Measurements from ENCODE around the gene ROBO2. TPM values are rescaled to one million over a fixed set of nuclear protein-coding genes. Genes with fewer than 3 reads are reported as not detected.

ROBO2 gene
- total RNA-seq, 1 experiment from 2014 or later: not detected

DNA sequence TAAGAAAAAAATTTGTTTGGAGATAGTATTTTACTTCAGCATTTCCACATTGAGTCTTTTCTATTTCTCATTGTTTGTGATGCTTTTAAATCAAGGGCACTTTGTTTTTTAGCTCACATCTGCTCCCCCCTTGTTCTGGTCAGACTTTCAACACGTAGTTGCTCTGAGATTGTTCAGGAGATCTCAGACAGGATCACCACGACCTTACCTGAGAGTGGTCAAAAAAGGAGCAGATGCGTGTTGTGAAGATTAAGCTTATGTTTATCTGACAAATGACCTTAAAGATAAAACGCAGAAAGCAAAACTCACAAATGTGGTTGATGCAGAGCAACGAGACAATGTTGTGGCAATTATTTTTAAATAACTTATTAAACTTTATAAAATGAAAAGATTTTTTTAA, 298.3 kb downstream of the ROBO2 start:
- Histone ChIP-seq H3K27me3 (ENCODE audit: insufficient read depth, low read length) (no peaks in the 10 kb centered on the region), H3K9me2 (ENCODE audit: insufficient read depth) (no peaks in the 10 kb centered on the region), H3K27ac (ENCODE audit: low read depth, low read length) (no peak overlapping the region), H3K9me3 (ENCODE audit: control insufficient read depth in 1 of 2, insufficient read depth in 1 of 2, low read depth in 1 of 2, low read length in 2 of 2) (peaks cover 4 to 12% of the 10 kb centered on the region in 2 experiments; a peak in 2 of 4 replicates), H3K4me3 (replicated peaks in 1 of 2; ENCODE audit: low read depth in 1 of 2, low read length in 2 of 2) (no peak overlapping the region), H3K4me1 (ENCODE audit: control insufficient read depth in 1 of 2, insufficient read depth in 2 of 2, low read length in 2 of 2) (no peaks in the 10 kb centered on the region), H2AFZ (ENCODE audit: low read depth, low read length, poor library complexity, severe bottlenecking) (no peak overlapping the region), H4K20me1 (ENCODE audit: insufficient read depth) (no peaks in the 10 kb centered on the region), H3K4me2 (ENCODE audit: low read length) (no peak overlapping the region), H3K9ac (ENCODE audit: low read length) (no peak overlapping the region), H3K36me3 (ENCODE audit: control insufficient read depth in 1 of 2, insufficient read depth in 2 of 2, low read length in 2 of 2) (no peaks in the 10 kb centered on the region), H3K79me2 (ENCODE audit: insufficient read depth, low read length) (no peaks in the 10 kb centered on the region)
- ChIA-PET RAD21 (ENCODE audit: low non-redundant PET in 1 of 2, low total read pairs in 2 of 2, uncharacterized antibody in 2 of 2, unreplicated experiment in 2 of 2) (no interaction called here), CTCF (no interaction called here), POLR2A (no interaction called here)
- ATAC-seq: no peak
- BruUV-seq (replicated peaks): no TSS peak
- intact Hi-C loops (cut with micrococcal nuclease): no loop called here
- TF ChIP-seq SP1 (IDR thresholded peaks at IDR 0.05; ENCODE audit: low read depth) (no peak), SIN3A (IDR thresholded peaks at IDR 0.05; ENCODE audit: low read depth) (no peak), ELF1 (IDR thresholded peaks at IDR 0.05; ENCODE audit: borderline replicate concordance, low read depth) (no peak), POLR2AphosphoS5 (IDR thresholded peaks at IDR 0.05; ENCODE audit: low read depth, low read length) (no peak), POLR2A (IDR thresholded peaks at IDR 0.05; ENCODE audit: borderline replicate concordance, extremely low read depth, insufficient read depth, insufficient read length) (no peak), TCF7L2 (IDR thresholded peaks at IDR 0.05; ENCODE audit: borderline replicate concordance, extremely low read depth, insufficient read depth, insufficient read length) (no peak), CBX3 (IDR thresholded peaks at IDR 0.05; ENCODE audit: low read depth) (no peak), EGR1 (IDR thresholded peaks at IDR 0.05; ENCODE audit: low read depth) (no peak), RAD21 (IDR thresholded peaks at IDR 0.05; ENCODE audit: low read depth) (no peak), ZNF274 (IDR thresholded peaks at IDR 0.05; ENCODE audit: low read depth, low read length) (no peak), JUND (IDR thresholded peaks at IDR 0.05) (no peak)
- TF ChIP-seq, protein P1, sequence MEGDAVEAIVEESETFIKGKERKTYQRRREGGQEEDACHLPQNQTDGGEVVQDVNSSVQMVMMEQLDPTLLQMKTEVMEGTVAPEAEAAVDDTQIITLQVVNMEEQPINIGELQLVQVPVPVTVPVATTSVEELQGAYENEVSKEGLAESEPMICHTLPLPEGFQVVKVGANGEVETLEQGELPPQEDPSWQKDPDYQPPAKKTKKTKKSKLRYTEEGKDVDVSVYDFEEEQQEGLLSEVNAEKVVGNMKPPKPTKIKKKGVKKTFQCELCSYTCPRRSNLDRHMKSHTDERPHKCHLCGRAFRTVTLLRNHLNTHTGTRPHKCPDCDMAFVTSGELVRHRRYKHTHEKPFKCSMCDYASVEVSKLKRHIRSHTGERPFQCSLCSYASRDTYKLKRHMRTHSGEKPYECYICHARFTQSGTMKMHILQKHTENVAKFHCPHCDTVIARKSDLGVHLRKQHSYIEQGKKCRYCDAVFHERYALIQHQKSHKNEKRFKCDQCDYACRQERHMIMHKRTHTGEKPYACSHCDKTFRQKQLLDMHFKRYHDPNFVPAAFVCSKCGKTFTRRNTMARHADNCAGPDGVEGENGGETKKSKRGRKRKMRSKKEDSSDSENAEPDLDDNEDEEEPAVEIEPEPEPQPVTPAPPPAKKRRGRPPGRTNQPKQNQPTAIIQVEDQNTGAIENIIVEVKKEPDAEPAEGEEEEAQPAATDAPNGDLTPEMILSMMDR (IDR thresholded peaks at IDR 0.05 in 2 of 3, conservative IDR thresholded peaks at IDR 0.05 in 1 of 3; ENCODE audit: borderline replicate concordance in 1 of 3, insufficient read depth in 1 of 3, low read depth in 2 of 3, low read length in 2 of 3): no peak
- TF ChIP-seq, protein P2, sequence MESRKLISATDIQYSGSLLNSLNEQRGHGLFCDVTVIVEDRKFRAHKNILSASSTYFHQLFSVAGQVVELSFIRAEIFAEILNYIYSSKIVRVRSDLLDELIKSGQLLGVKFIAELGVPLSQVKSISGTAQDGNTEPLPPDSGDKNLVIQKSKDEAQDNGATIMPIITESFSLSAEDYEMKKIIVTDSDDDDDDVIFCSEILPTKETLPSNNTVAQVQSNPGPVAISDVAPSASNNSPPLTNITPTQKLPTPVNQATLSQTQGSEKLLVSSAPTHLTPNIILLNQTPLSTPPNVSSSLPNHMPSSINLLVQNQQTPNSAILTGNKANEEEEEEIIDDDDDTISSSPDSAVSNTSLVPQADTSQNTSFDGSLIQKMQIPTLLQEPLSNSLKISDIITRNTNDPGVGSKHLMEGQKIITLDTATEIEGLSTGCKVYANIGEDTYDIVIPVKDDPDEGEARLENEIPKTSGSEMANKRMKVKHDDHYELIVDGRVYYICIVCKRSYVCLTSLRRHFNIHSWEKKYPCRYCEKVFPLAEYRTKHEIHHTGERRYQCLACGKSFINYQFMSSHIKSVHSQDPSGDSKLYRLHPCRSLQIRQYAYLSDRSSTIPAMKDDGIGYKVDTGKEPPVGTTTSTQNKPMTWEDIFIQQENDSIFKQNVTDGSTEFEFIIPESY (IDR thresholded peaks at IDR 0.05; ENCODE audit: extremely low read depth, insufficient replicate concordance, low read length): no peak
- TF ChIP-seq, protein P3, sequence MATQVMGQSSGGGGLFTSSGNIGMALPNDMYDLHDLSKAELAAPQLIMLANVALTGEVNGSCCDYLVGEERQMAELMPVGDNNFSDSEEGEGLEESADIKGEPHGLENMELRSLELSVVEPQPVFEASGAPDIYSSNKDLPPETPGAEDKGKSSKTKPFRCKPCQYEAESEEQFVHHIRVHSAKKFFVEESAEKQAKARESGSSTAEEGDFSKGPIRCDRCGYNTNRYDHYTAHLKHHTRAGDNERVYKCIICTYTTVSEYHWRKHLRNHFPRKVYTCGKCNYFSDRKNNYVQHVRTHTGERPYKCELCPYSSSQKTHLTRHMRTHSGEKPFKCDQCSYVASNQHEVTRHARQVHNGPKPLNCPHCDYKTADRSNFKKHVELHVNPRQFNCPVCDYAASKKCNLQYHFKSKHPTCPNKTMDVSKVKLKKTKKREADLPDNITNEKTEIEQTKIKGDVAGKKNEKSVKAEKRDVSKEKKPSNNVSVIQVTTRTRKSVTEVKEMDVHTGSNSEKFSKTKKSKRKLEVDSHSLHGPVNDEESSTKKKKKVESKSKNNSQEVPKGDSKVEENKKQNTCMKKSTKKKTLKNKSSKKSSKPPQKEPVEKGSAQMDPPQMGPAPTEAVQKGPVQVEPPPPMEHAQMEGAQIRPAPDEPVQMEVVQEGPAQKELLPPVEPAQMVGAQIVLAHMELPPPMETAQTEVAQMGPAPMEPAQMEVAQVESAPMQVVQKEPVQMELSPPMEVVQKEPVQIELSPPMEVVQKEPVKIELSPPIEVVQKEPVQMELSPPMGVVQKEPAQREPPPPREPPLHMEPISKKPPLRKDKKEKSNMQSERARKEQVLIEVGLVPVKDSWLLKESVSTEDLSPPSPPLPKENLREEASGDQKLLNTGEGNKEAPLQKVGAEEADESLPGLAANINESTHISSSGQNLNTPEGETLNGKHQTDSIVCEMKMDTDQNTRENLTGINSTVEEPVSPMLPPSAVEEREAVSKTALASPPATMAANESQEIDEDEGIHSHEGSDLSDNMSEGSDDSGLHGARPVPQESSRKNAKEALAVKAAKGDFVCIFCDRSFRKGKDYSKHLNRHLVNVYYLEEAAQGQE (IDR thresholded peaks at IDR 0.05; ENCODE audit: low read depth): no peak
- DNase-seq (ENCODE audit: low read depth, low spot score): no peak

Data from HCT116 (cell line).